ENCODE data around the gene CFAP54.

DNA sequence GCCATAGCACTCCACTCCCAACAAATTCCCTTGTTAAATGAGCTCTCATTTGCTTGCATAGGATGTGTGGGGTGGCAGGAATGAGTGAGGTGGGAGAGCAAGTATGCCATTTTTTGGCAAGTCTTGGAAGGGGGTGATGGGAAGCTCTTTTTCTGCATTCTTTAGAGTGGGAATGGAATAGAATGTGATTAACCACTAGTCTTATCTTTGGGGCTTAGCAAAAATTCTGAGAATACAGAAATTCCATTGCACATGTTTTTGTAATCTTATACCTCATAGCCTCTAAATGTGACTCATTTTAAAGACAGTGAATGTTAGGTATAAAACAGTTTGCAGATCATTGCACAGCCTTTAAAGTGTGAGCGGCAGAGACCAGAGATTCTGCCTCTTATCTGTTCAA lies 389.3 kb downstream of the CFAP54 start:
- TF ChIP-seq RARB (CRISPR knock-in tag; IDR thresholded peaks at IDR 0.05): no peak
- TF ChIP-seq ZFP3 (CRISPR knock-in tag; IDR thresholded peaks at IDR 0.05): no peak
- TF ChIP-seq, protein P1, sequence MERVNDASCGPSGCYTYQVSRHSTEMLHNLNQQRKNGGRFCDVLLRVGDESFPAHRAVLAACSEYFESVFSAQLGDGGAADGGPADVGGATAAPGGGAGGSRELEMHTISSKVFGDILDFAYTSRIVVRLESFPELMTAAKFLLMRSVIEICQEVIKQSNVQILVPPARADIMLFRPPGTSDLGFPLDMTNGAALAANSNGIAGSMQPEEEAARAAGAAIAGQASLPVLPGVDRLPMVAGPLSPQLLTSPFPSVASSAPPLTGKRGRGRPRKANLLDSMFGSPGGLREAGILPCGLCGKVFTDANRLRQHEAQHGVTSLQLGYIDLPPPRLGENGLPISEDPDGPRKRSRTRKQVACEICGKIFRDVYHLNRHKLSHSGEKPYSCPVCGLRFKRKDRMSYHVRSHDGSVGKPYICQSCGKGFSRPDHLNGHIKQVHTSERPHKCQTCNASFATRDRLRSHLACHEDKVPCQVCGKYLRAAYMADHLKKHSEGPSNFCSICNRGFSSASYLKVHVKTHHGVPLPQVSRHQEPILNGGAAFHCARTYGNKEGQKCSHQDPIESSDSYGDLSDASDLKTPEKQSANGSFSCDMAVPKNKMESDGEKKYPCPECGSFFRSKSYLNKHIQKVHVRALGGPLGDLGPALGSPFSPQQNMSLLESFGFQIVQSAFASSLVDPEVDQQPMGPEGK (CRISPR knock-in tag; IDR thresholded peaks at IDR 0.05; ENCODE audit: borderline replicate concordance): no peak
- TF ChIP-seq OSR1 (CRISPR knock-in tag; IDR thresholded peaks at IDR 0.05): no peak
- TF ChIP-seq, protein P2, sequence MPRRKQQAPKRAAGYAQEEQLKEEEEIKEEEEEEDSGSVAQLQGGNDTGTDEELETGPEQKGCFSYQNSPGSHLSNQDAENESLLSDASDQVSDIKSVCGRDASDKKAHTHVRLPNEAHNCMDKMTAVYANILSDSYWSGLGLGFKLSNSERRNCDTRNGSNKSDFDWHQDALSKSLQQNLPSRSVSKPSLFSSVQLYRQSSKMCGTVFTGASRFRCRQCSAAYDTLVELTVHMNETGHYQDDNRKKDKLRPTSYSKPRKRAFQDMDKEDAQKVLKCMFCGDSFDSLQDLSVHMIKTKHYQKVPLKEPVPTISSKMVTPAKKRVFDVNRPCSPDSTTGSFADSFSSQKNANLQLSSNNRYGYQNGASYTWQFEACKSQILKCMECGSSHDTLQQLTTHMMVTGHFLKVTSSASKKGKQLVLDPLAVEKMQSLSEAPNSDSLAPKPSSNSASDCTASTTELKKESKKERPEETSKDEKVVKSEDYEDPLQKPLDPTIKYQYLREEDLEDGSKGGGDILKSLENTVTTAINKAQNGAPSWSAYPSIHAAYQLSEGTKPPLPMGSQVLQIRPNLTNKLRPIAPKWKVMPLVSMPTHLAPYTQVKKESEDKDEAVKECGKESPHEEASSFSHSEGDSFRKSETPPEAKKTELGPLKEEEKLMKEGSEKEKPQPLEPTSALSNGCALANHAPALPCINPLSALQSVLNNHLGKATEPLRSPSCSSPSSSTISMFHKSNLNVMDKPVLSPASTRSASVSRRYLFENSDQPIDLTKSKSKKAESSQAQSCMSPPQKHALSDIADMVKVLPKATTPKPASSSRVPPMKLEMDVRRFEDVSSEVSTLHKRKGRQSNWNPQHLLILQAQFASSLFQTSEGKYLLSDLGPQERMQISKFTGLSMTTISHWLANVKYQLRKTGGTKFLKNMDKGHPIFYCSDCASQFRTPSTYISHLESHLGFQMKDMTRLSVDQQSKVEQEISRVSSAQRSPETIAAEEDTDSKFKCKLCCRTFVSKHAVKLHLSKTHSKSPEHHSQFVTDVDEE (CRISPR knock-in tag; IDR thresholded peaks at IDR 0.05): no peak
- TF ChIP-seq ZNF70 (CRISPR knock-in tag; IDR thresholded peaks at IDR 0.05): no peak
- no peak for TF ChIP-seq CSRNP3 (CRISPR knock-in tag; IDR thresholded peaks at IDR 0.05)
- 0 out of 2 replicates have a peak, but pooled peaks have one; percentile 28 for TF ChIP-seq ISL1 (CRISPR knock-in tag; IDR thresholded peaks at IDR 0.05)
- no peak for TF ChIP-seq SNAI2 (CRISPR knock-in tag; IDR thresholded peaks at IDR 0.05)
- no peak for TF ChIP-seq ARNTL (CRISPR knock-in tag; IDR thresholded peaks at IDR 0.05; ENCODE audit: borderline replicate concordance, low read depth)
- TF ChIP-seq GLIS3 (CRISPR knock-in tag; IDR thresholded peaks at IDR 0.05): no peak
- no peak for TF ChIP-seq ZFP30 (CRISPR knock-in tag; IDR thresholded peaks at IDR 0.05)
- TF ChIP-seq PPARA (CRISPR knock-in tag; IDR thresholded peaks at IDR 0.05; ENCODE audit: borderline replicate concordance): no peak
- TF ChIP-seq ZNF8 (CRISPR knock-in tag; IDR thresholded peaks at IDR 0.05): no peak

All from SK-N-SH treated with all-trans-retinoic acid at 6 μM for 48 hours (cell line).